Esophagus (tissue), 2 donors: Measurements from ENCODE around the gene PDGFA. TPM values are rescaled to one million over a fixed set of nuclear protein-coding genes. Genes with fewer than 3 reads are reported as not detected.

Source experiments
- H3K27ac ChIP-seq, 2 donors: one replicate each; pipeline ENCODE4 v1.5.1; 2013; ENCODE audit warnings: low read depth in 2 of 2, mild to moderate bottlenecking in 2 of 2, inconsistent platforms in 1 of 2, low read length in 1 of 2, moderate library complexity in 1 of 2
- H3K27me3 ChIP-seq, 2 donors: one replicate each; pipeline ENCODE4 v1.6.1; 2013; ENCODE audit warnings: low read length in 2 of 2, control low read depth in 1 of 2, mild to moderate bottlenecking in 1 of 2; ENCODE audit not compliant: insufficient read depth in 2 of 2, control insufficient read depth in 1 of 2
- H3K36me3 ChIP-seq, 2 donors: one replicate each; pipeline ENCODE4 v1.6.1; 2013; ENCODE audit warnings: low read length in 1 of 2; ENCODE audit not compliant: control insufficient read depth in 2 of 2, insufficient read depth in 2 of 2
- H3K4me1 ChIP-seq, 2 donors: one replicate each; pipeline ENCODE4 v1.6.1; 2013; ENCODE audit warnings: low read length in 1 of 2; ENCODE audit not compliant: control insufficient read depth in 2 of 2, insufficient read depth in 2 of 2
- H3K4me3 ChIP-seq, 2 donors: one replicate each; pipeline ENCODE4 v1.5.1; 2013; ENCODE audit warnings: low read length in 2 of 2, mild to moderate bottlenecking in 2 of 2, low read depth in 1 of 2, moderate library complexity in 1 of 2
- H3K9me3 ChIP-seq, 2 donors: one replicate each; pipeline ENCODE4 v1.6.1; 2013; ENCODE audit warnings: mild to moderate bottlenecking in 2 of 2, low read depth in 1 of 2, low read length in 1 of 2, moderate library complexity in 1 of 2; ENCODE audit not compliant: control insufficient read depth in 2 of 2, insufficient read depth in 1 of 2
- WGBS, 2 donors: extraction: QIAGEN DNeasy Blood & Tissue Kit; methylation state at CpG; one replicate each; pipeline ENCODE4 v1.1.7; 2013; 5-methylcytosine and 5-hydroxymethylcytosine counted together
- polyA plus RNA-seq, 2 donors: library from polyadenylated mRNA; stranded (reverse); fragments of 200-250 nt; gene quantifications; one replicate each; pipeline ENCODE4 v1.2.3, GENCODE V29; 2013
- donor health status: healthy with polysubstance abuse.
- donor health status: Bipolar disorder and iron deficiency.

Gene PDGFA
- polyA plus RNA-seq, 2 donors = 5.5 to 6.1 TPM

DNA sequence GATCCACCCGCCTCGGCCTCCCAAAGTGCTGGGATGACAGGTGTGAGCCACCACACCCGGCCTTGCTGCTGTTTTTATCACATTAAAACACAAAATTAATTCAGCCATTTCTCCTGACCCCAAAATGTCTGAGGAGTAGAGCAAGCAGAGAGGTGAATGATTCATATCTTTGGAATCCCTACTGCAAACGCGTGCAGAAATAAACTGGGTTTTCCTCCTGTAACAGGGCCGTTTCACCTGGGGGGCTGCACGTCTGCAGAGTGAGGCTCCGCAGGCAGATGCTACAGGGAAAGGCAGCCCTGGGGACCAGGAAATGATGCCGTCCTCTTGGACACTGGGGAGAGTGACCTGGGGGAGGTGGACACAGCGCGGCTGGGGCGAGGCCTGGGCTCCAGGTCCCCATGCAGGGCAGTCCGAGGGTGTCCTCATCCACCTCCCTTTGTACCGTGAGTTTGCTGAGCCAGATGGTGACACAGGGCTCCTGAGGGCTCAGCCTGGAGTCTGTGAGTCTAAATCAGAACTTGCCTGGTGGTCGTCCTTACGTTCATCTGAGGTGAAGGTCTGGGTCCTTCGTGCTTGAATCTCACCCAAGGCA lies 41.9 kb downstream of the PDGFA start:
- H3K9me3 ChIP-seq = no peaks in the 10 kb centered on the region
- H3K4me1 ChIP-seq = no peaks in the 10 kb centered on the region
- H3K36me3 ChIP-seq = no peaks in the 10 kb centered on the region
- no peak overlapping the region for H3K27ac ChIP-seq
- no peaks in the 10 kb centered on the region for H3K27me3 ChIP-seq
- 70 to 73% methylated on average over 17 of the region's 17 CpGs for WGBS, 2 donors
- no peak overlapping the region for H3K4me3 ChIP-seq

DNA sequence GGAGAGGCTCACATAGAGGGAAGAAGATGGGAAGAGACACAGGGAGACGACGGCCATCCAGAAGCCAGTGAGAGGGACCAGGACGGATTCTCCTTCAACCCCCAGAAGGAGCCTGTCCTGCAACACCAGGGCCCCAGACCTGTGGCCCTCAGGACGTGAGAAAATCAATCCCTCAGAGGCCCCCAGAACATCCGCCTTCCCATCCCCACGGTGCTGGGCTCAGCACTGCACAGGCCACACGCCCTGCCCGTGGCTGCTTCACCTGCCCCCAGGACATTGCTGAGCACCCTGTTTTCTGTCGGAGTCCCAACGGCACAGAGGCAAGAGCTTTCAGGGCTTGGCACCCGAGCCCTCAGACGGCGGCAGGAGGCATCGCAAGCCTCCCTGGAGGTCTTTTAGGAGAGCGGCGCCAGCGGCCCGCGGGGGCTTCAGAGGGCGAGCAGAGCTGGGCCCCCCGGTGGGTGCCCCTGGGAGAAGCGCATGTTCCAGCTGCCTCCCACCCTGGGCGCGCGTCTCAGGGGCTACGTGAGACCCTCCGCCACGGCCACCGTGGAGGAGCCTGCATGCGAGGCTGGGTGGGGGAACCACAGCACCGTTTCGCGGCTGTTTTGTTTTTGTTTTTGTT lies 42.8 kb downstream of the PDGFA start:
- 86 to 90% methylated on average over 33 of the region's 33 CpGs for WGBS, 2 donors
- H3K27ac ChIP-seq = no peak overlapping the region
- no peak overlapping the region for H3K4me3 ChIP-seq
- H3K27me3 ChIP-seq = no peaks in the 10 kb centered on the region
- H3K36me3 ChIP-seq = no peaks in the 10 kb centered on the region
- H3K9me3 ChIP-seq = no peaks in the 10 kb centered on the region
- H3K4me1 ChIP-seq = peaks cover 0 to under 1% of the 10 kb centered on the region in 2 donors

DNA sequence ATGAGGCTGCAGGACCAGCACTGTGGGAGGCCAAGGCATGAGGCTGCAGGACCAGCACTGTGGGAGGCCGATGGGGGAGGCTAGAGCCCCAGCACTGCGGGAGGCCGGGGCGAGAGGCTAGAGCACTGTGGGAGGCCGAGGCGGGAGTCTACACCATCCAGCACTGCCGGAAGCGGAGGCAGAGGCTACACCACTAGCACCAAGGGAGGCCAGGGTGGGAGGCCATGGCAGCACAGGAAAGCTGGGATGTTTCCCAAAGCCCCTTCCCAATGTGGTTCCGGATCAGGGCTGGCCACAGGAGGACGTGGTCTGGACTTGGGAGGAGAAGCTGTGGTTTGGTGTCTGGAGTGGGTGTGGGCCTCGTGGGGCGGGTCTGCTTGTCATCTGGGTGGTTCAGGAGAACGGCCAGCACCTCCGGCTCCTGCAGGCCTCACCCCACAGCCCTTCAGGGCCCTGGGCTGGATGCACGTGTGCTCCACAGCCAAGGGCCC lies 43.6 kb downstream of the PDGFA start:
- 74 to 83% methylated on average over 15 of the region's 15 CpGs for WGBS, 2 donors
- no peaks in the 10 kb centered on the region for H3K36me3 ChIP-seq
- H3K27ac ChIP-seq = no peak overlapping the region
- H3K4me3 ChIP-seq = no peak overlapping the region
- H3K9me3 ChIP-seq = no peaks in the 10 kb centered on the region
- peaks cover 0 to 7% of the 10 kb centered on the region in 2 donors for H3K4me1 ChIP-seq
- H3K27me3 ChIP-seq = no peaks in the 10 kb centered on the region

DNA sequence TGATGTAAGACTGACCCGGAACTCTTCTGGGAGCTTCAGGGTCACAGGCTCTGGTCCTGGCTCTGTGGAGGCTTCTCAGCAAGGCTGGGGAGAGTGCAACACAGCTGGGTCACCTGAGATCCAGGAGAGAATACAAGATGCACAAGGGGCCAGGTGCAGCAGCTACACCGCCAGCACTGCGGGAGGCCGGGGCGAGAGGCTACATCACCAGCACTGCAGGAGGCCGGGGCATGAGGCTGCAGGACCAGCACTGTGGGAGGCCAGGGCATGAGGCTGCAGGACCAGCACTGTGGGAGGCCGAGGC lies 44.3 kb downstream of the PDGFA start:
- Histone ChIP-seq H3K4me1 (peaks cover 0 to 7% of the 10 kb centered on the region in 2 donors), H3K4me3 (no peak overlapping the region), H3K36me3 (no peaks in the 10 kb centered on the region), H3K27ac (no peak overlapping the region), H3K9me3 (no peaks in the 10 kb centered on the region), H3K27me3 (no peaks in the 10 kb centered on the region)
- WGBS, 2 donors = 97 to 98% methylated on average over 6 of the region's 7 CpGs

- H3K27me3 ChIP-seq = no peaks in the 10 kb centered on the region
- no peak overlapping the region for H3K27ac ChIP-seq
- H3K4me1 ChIP-seq = peaks cover 0 to 7% of the 10 kb centered on the region in 2 donors
- WGBS, 2 donors = 88 to 90% methylated on average over 23 of the region's 23 CpGs
- H3K4me3 ChIP-seq = no peak overlapping the region
- H3K36me3 ChIP-seq = no peaks in the 10 kb centered on the region
- no peaks in the 10 kb centered on the region for H3K9me3 ChIP-seq
Measured at GRCh38 chr7:474605-475424, 44.8 kb downstream of the PDGFA start.

DNA sequence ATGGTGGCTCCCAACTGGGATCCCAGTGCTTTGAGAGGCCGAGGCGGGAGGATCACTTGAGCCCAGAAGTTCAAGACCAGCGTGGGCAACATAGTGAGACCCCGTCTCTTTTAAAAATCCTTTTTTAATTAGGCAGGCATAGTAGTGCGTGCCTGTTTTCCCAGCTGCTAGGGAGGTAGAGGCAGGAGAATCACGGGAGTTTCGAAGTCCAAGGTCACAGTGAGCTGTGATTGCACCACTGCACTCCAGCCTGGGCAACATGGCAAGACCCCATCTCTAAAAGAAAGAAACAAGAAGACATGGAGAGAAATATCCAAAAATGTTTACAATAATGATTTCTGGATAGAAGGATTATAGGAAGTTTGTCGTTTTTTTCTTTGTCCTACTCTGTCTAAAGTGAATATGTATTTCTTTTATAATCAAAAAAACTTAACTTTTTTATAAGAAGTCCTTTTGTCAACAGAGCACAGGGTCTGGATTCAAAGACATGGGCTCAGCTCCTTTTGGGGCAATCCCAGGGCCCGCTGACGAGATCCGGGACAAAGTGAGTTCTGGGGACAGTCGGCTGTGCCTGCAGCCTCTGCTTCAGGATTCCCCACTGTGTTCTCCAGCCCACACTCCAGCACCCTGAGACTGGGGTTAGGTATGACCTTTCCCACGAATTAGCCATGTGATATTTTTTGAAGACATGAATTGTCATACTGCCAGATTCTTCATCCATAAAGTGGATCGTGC lies 45.6 kb downstream of the PDGFA start:
- peaks cover 2 to 7% of the 10 kb centered on the region in 2 donors for H3K4me1 ChIP-seq
- 86% methylated on average over 14 of the region's 14 CpGs for WGBS, 2 donors
- no peak overlapping the region for H3K27ac ChIP-seq
- H3K36me3 ChIP-seq = no peaks in the 10 kb centered on the region
- H3K4me3 ChIP-seq = no peak overlapping the region
- no peaks in the 10 kb centered on the region for H3K27me3 ChIP-seq
- H3K9me3 ChIP-seq = no peaks in the 10 kb centered on the region

DNA sequence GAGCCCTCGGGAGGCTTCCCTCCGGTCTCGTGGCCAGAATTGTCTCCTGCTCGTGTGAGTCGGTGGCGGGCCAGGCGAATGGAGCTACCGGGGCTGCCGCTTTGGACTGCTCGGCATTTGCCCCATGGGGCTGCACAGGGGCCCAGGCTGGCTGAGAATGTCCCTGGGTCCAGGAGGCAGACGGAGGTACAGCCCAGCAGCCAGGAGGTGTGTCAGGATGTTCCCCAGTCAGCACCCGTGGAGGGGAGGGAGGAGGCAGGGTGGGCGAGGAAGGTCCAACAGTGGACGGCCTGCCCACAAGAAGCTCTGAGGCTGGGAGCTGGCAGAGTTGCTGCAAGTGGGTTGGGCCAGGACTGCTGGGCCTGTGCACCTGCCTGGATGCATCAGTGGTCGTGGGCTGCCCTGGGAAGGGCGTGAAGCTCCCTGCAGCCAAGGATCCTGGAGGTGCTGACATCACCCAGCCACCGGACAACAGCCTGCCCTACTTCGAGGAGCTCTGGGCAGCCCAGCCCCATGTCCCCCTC lies 46.4 kb downstream of the PDGFA start:
- H3K36me3 ChIP-seq = no peaks in the 10 kb centered on the region
- H3K9me3 ChIP-seq = no peaks in the 10 kb centered on the region
- no peak overlapping the region for H3K4me3 ChIP-seq
- H3K27me3 ChIP-seq = no peaks in the 10 kb centered on the region
- no peak overlapping the region for H3K27ac ChIP-seq
- H3K4me1 ChIP-seq = peaks cover 2 to 7% of the 10 kb centered on the region in 2 donors
- WGBS, 2 donors = 87 to 92% methylated on average over 17 to 18 of the region's 18 CpGs

GRCh38 chr7:472640-472957 lies 47.0 kb downstream of the PDGFA start:
- no peaks in the 10 kb centered on the region for H3K36me3 ChIP-seq
- H3K4me1 ChIP-seq = peaks cover 2 to 7% of the 10 kb centered on the region in 2 donors
- no peaks in the 10 kb centered on the region for H3K9me3 ChIP-seq
- no peak overlapping the region for H3K4me3 ChIP-seq
- 91 to 92% methylated on average over 4 of the region's 4 CpGs for WGBS, 2 donors
- peak overlapping the region in 1 of 2 donors; percentile 45 for H3K27ac ChIP-seq
- H3K27me3 ChIP-seq = no peaks in the 10 kb centered on the region

GRCh38 chr7:471866-472639 lies 47.6 kb downstream of the PDGFA start:
- Histone ChIP-seq H3K27ac (peak overlapping the region in 1 of 2 donors; percentile 45), H3K27me3 (no peaks in the 10 kb centered on the region), H3K4me1 (peaks cover 2 to 7% of the 10 kb centered on the region in 2 donors), H3K36me3 (no peaks in the 10 kb centered on the region), H3K9me3 (peaks cover 0 to 5% of the 10 kb centered on the region in 2 donors), H3K4me3 (no peak overlapping the region)
- WGBS, 2 donors = 41 to 47% methylated on average over 26 of the region's 26 CpGs
